ENCODE measurements around the gene CSNK1G3.

The CSNK1G3 gene

GRCh38 chr5:123651234-123651633, 139.3 kb downstream of the CSNK1G3 start:
- no peak for DNase-seq

GRCh38 chr5:123659011-123659410, 147.0 kb downstream of the CSNK1G3 start:
- DNase-seq = no peak

DNA sequence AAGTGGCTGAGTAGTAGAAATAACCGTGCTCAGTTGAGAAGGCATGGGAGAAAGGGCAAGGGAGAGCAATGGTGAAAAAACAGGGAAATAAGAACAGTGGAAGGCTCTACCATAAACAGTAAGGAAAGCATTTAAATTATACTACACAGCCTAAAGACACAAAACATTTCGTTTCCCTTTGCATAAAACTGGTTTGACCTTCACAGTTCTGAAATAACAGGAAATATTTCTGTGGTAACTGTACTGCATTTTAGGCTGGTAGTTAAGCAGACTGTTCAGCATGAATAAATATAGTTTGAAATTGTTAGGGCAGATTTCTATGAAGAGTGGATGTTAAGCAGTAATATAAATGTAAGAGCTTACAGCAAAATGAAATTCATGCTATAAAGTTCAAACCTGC, 147.5 kb downstream of the CSNK1G3 start:
- DNase-seq = no peak

DNA sequence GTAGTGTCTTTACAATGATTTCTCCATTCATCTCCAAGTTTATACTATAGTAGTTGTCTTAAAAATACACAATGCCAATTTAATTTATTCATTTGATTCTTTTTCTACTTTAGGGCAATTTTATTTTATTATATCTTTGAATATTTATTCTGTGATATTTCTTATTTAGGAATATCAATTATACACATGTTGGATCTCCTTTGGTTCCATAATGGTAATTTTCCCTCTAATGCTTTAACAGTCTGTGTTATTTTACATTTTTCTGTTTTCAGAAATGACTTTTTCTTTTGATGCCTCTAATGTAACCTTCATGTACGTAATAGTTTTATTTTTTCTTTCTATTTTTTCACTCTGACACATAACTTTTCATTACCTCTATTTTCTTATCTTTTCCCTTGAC, 153.0 kb downstream of the CSNK1G3 start:
- no peak for DNase-seq

DNA sequence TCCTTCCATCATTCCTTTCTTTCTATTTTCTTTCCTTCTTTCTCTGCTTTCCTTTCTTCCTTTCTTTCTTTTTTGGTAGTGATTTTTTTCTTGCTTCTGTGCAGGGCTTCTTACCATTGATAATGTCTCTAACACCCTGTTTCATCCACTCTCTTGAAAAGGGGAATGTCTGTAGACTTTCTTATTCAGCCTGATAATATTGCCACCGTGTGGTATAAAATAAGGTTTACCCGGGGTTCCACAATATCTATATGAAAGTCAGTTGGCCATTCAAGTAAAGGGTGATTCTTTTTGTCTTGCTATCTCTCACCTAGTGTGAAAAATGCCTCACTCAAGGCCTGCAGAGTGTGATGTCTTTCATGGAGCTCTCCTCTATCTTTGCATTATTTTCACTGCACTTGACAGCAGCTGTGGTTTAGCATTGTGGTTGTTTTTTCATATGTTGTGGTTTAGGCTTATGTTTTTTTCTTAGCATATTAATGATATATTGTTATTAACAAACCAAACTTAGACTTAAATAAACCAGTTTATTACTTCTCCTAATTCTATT, 153.9 kb downstream of the CSNK1G3 start:
- DNase-seq = no peak
